Activated T-helper 1 cell treated with Interleukin-2 at 50 U/mL for 16 hours (primary cell): ENCODE data around the gene PKD2.
"Not testable (repeated sequence)": the region's sequence is repeated elsewhere in the genome, so short reads cannot be mapped to it uniquely, and the experiment has no call there.

ENCODE experiments used
- DNase-seq: peaks from one replicate; pipeline ENCODE4 v3.0.0-alpha.2; 2020; ENCODE audit warnings: low read depth

Gene PKD2

GRCh38 chr4:88070031-88070430 lies 62.6 kb downstream of the PKD2 start:
- no peak for DNase-seq

- no peak for DNase-seq
Measured at GRCh38 chr4:88075336-88075735, 67.9 kb downstream of the PKD2 start.

- no peak for DNase-seq
Measured at GRCh38 chr4:88077911-88078524, 70.6 kb downstream of the PKD2 start.

- DNase-seq = no peak
Measured at GRCh38 chr4:88078579-88078978, 71.1 kb downstream of the PKD2 start.

GRCh38 chr4:88080626-88081025 lies 73.2 kb downstream of the PKD2 start:
- DNase-seq = no peak

- no peak for DNase-seq
Measured at GRCh38 chr4:88087004-88087403, 79.6 kb downstream of the PKD2 start.

GRCh38 chr4:88090898-88091297 lies 83.5 kb downstream of the PKD2 start:
- no peak for DNase-seq

- no peak for DNase-seq
Measured at GRCh38 chr4:88091378-88091777, 83.9 kb downstream of the PKD2 start.

- no peak for DNase-seq
Measured at GRCh38 chr4:88093874-88094273, 86.4 kb downstream of the PKD2 start.

- DNase-seq = no peak
Measured at GRCh38 chr4:88097301-88097700, 89.9 kb downstream of the PKD2 start.

- DNase-seq = no peak
Measured at GRCh38 chr4:88097781-88098180, 90.3 kb downstream of the PKD2 start.

- no peak for DNase-seq
Measured at GRCh38 chr4:88098993-88099752, 91.7 kb downstream of the PKD2 start.

GRCh38 chr4:88101165-88101564 lies 93.7 kb downstream of the PKD2 start:
- no peak for DNase-seq

- DNase-seq = no peak
Measured at GRCh38 chr4:88102026-88102425, 94.6 kb downstream of the PKD2 start.

- no peak for DNase-seq
Measured at GRCh38 chr4:88104902-88105610, 97.6 kb downstream of the PKD2 start.

- DNase-seq = no peak
Measured at GRCh38 chr4:88106205-88106604, 98.8 kb downstream of the PKD2 start.

- DNase-seq = no peak
Measured at GRCh38 chr4:88107406-88108107, 100.1 kb downstream of the PKD2 start.

- not testable (repeated sequence) for DNase-seq
Measured at GRCh38 chr4:88108108-88108465, 100.7 kb downstream of the PKD2 start.

GRCh38 chr4:88108747-88109122 lies 101.3 kb downstream of the PKD2 start:
- DNase-seq = no peak

- no peak for DNase-seq
Measured at GRCh38 chr4:88109123-88109881, 101.9 kb downstream of the PKD2 start.

- DNase-seq = no peak
Measured at GRCh38 chr4:88110826-88111225, 103.4 kb downstream of the PKD2 start.

GRCh38 chr4:88112856-88113255 lies 105.4 kb downstream of the PKD2 start:
- no peak for DNase-seq
